K562 (cell line): Measurements from ENCODE around the gene FKBP15. TPM values are rescaled to one million over a fixed set of nuclear protein-coding genes. Genes with fewer than 3 reads are reported as not detected.
"Not testable (repeated sequence)": the region's sequence is repeated elsewhere in the genome, so short reads cannot be mapped to it uniquely, and the experiment has no call there.

ENCODE experiments used
- ATAC-seq: fragments of 200-7000 bp; cut with Tn5 transposase; 3 replicates; pipeline ENCODE4 v1.9.1; 2020; ENCODE audit warnings: moderate library complexity
- BruUV-seq: library from RNA; stranded (reverse); fragments of 400-500 nt; replicated peaks from 2 replicates; lab custom pipeline; 2021; lab: Mats Ljungman, UMichigan
- CTCF ChIA-PET: fragments of 300-600 bp; formaldehyde crosslinking; extraction: SDS; loops from one replicate; lab custom pipeline; 2021; ENCODE audit warnings: low intra/inter-chr PET ratio; lab: Yijun Ruan, JAX
- POLR2A ChIA-PET: fragments of 300-600, 350-650 bp; sonication (Branson Sonifier 250); formaldehyde crosslinking; extraction: SDS; loops from one replicate; lab custom pipeline; 2021; ENCODE audit warnings: antibody characterized with exemption, inconsistent platforms; lab: Yijun Ruan, JAX
- DNase-seq, 4 experiments: peaks; one replicate each; pipeline versions ENCODE4 v3.0.0 to v3.0.0-alpha.2; 2011 to 2018; ENCODE audit warnings: low spot score in 3 of 4, mixed read lengths in 3 of 4; ENCODE audit errors: extremely low read depth in 1 of 4
- FAIRE-seq: peaks from 2 replicates; lab custom pipeline; 2011; peaks lifted over from hg19 to GRCh38; lab: Jason Lieb, UNC
- H2AFZ ChIP-seq: 2 replicates; pipeline ENCODE4 v1.6.0; 2011; ENCODE audit warnings: low read depth, low read length, control low read depth, inconsistent platforms
- H3K27ac ChIP-seq: fragments of 200-600 bp; 3 replicates; pipeline ENCODE4 v1.8.0; 2011; ENCODE audit warnings: low read depth, mild to moderate bottlenecking, control low read depth, inconsistent platforms, low read length, moderate library complexity, mixed read lengths; ENCODE audit errors: extremely low read depth
- H3K27me3 ChIP-seq, 2 experiments: fragments of 300-600 bp in 1 of 2; 2 replicates in 1 of 2; 3 replicates in 1 of 2; pipeline versions ENCODE4 v1.6.0 to v1.8.0; 2011; ENCODE audit warnings: inconsistent platforms in 2 of 2, low read length in 2 of 2, mild to moderate bottlenecking in 1 of 2, mixed read lengths in 1 of 2, moderate library complexity in 1 of 2; ENCODE audit not compliant: control insufficient read depth in 2 of 2, insufficient read depth in 2 of 2
- H3K36me3 ChIP-seq: fragments of 300-600 bp; 3 replicates; pipeline ENCODE4 v1.8.0; 2011; ENCODE audit warnings: mild to moderate bottlenecking, low read length, inconsistent platforms; ENCODE audit not compliant: control insufficient read depth, insufficient read depth
- H3K4me1 ChIP-seq, 2 experiments: fragments of 200-600 bp in 1 of 2; replicated peaks in 1 of 2; 2 replicates in 1 of 2; 3 replicates in 1 of 2; pipeline versions ENCODE4 v1.5.1 to v1.8.0; 2011; ENCODE audit warnings: inconsistent platforms in 2 of 2, low read length in 2 of 2, mild to moderate bottlenecking in 1 of 2, mixed read lengths in 1 of 2, moderate library complexity in 1 of 2; ENCODE audit not compliant: control insufficient read depth in 2 of 2, insufficient read depth in 2 of 2
- H3K4me2 ChIP-seq: 2 replicates; pipeline ENCODE4 v1.6.1; 2011; ENCODE audit warnings: low read length, control low read depth, inconsistent platforms, mixed read lengths; ENCODE audit not compliant: insufficient read depth
- H3K4me3 ChIP-seq: fragments of 200-600 bp; sonication (generic), shearing (Covaris generic); 2 replicates; pipeline ENCODE4 v1.5.1; 2016; ENCODE audit warnings: control low read depth, inconsistent platforms
- H3K79me2 ChIP-seq: fragments of 200-600 bp; 3 replicates; pipeline ENCODE4 v1.8.0; 2011; ENCODE audit warnings: low read length, inconsistent platforms; ENCODE audit not compliant: control insufficient read depth, insufficient read depth
- H3K9ac ChIP-seq, 2 experiments: 2 replicates each; pipeline versions ENCODE4 v1.6.0 to v1.6.1; 2011; ENCODE audit warnings: low read depth in 2 of 2, low read length in 2 of 2, control low read depth in 1 of 2, inconsistent platforms in 1 of 2, mild to moderate bottlenecking in 1 of 2, mixed read lengths in 1 of 2; ENCODE audit not compliant: insufficient read depth in 1 of 2
- H3K9me1 ChIP-seq: one replicate; pipeline ENCODE4 v1.6.0; 2011; ENCODE audit warnings: inconsistent platforms, mild to moderate bottlenecking, low read length, moderate library complexity; ENCODE audit not compliant: control insufficient read depth, insufficient read depth
- H3K9me3 ChIP-seq: replicated peaks from 2 replicates; pipeline ENCODE4 v1.5.1; 2011; ENCODE audit warnings: low read depth, low read length, inconsistent platforms; ENCODE audit not compliant: control insufficient read depth, insufficient read depth
- H4K20me1 ChIP-seq: replicated peaks from 2 replicates; pipeline ENCODE4 v1.6.1; 2011; ENCODE audit warnings: low read length, inconsistent platforms, mixed read lengths; ENCODE audit not compliant: control insufficient read depth, insufficient read depth
- CGGBP1 ChIP-seq: fragments of 250-450 bp; sonication (Bioruptor Pico); IDR thresholded peaks from 2 replicates; pipeline ENCODE4 v1.9.0; 2021; ENCODE audit warnings: mild to moderate bottlenecking
- ELF2 ChIP-seq: fragments of 250-450 bp; sonication (Bioruptor Pico); IDR thresholded peaks from 2 replicates; pipeline ENCODE4 v1.5.0; 2021; ENCODE audit warnings: mild to moderate bottlenecking
- ERF ChIP-seq: fragments of 450-650 bp; formaldehyde crosslinking; IDR thresholded peaks from 2 replicates; pipeline ENCODE4 v1.4.0; 2020; ENCODE audit warnings: mild to moderate bottlenecking, mixed read lengths
- PKNOX1 ChIP-seq: fragments of 450-650 bp; IDR thresholded peaks from 2 replicates; pipeline ENCODE4 v1.6.1; 2016
- WGBS: fragments of 100-300 bp; shearing (Covaris generic); methylation state at CpG from one replicate; pipeline ENCODE4 v1.1.6; 2016; ENCODE audit warnings: low coverage, mixed read lengths; ENCODE audit not compliant: insufficient coverage; ENCODE audit errors: missing lambda C conversion rate; 5-methylcytosine and 5-hydroxymethylcytosine counted together
- in situ Hi-C: fragments of 300-500 bp; cut with MboI; formaldehyde crosslinking; loops from 4 replicates; pipeline ENCODE4 v1.15.0; 2018; ENCODE audit warnings: inconsistent platforms, mixed read lengths
- intact Hi-C: fragments of 100-400 bp; cut with micrococcal nuclease; formaldehyde crosslinking; loops from 2 replicates; pipeline ENCODE4 v1.14.2; 2022
- polyA plus RNA-seq, 8 experiments: library from polyadenylated mRNA; depleted of rRNA in 4 of 8; stranded (reverse) in 5 of 8; unstranded in 3 of 8; fragments of >200 nt; fragmentation: Nextera tagmentation in 2 of 8; fragmentation: Illumina TruSeq in 1 of 8; extraction: Ambion mirVana in 2 of 8; extraction: Trizol in 1 of 8; gene quantifications; 2 replicates each; pipeline versions ENCODE4 v1.2.1 to v1.2.3, GENCODE V29; 2011 to 2014; ENCODE audit warnings: inconsistent platforms in 1 of 8, missing spikeins in 1 of 8
- total RNA-seq, 7 experiments: library from RNA; depleted of rRNA in 6 of 7; stranded (reverse); fragments of >200 nt in 6 of 7; fragmentation: Illumina TruSeq in 2 of 7; extraction: Trizol in 2 of 7; gene quantifications; 2 replicates each; pipeline versions ENCODE4 v1.2.1 to v1.2.3, GENCODE V29; 2011 to 2021; ENCODE audit warnings: low replicate concordance in 1 of 7

Gene FKBP15
- total and polyA plus RNA-seq, 9 of the 15 experiments (the other 6 are each of a cell fraction or from before 2014, with no cell fraction given), result 8.7 to 38.0 (median 18.9) TPM

- no peak overlapping the region for H2AFZ ChIP-seq
- no peak overlapping the region for H3K4me2 ChIP-seq
- H3K9me1 ChIP-seq, result no peaks in the 10 kb centered on the region
- FAIRE-seq (no peak), DNase-seq (no peak), ATAC-seq (peak; percentile 53; the same call in 1 of the 3 replicates)
- CTCF ChIA-PET, result interaction anchor here (0.6 kb wide), 1 partner anchor 298 kb away, joined by 3 read pairs; no protein-coding TSS in a partner anchor
- POLR2A ChIA-PET, result interaction anchor here (0.9 kb wide), 1 partner anchor 13 kb away, joined by 3 read pairs; no protein-coding TSS in a partner anchor
- H3K36me3 ChIP-seq, result no peaks in the 10 kb centered on the region
- no TSS peak for BruUV-seq
- in situ Hi-C loops (no loop called here), intact Hi-C loops (no loop called here)
- no peaks in the 10 kb centered on the region for H3K79me2 ChIP-seq
- H4K20me1 ChIP-seq, result no peaks in the 10 kb centered on the region
- H3K9ac ChIP-seq, result no peak overlapping the region
- no peaks in the 10 kb centered on the region; the same call in 1 of the 2 replicates for H3K9me3 ChIP-seq
- WGBS, result 0% methylated on average over 5 of the region's 5 CpGs
- H3K27me3 ChIP-seq, result peaks cover 13 to 17% of the 10 kb centered on the region in 2 experiments; a peak in 3 of 5 replicates
- TF ChIP-seq ERF (CRISPR knock-in tag), result no peak
- 0 out of 2 replicates have a peak, but pooled peaks have one; percentile 7 for TF ChIP-seq PKNOX1
- no peak for TF ChIP-seq ELF2 (CRISPR knock-in tag)
- no peak for TF ChIP-seq CGGBP1 (CRISPR knock-in tag)
- no peaks in the 10 kb centered on the region for H3K4me1 ChIP-seq
- H3K4me3 ChIP-seq, result no peak overlapping the region
- H3K27ac ChIP-seq, result no peak overlapping the region
Observed at GRCh38 chr9:113143432-113144227, 77.4 kb downstream of the FKBP15 start.

GRCh38 chr9:113140896-113141295, 80.2 kb downstream of the FKBP15 start:
- ATAC-seq, H3K4me3 ChIP-seq, H3K79me2 ChIP-seq, CTCF ChIA-PET, H3K9me1 ChIP-seq, H3K4me1 ChIP-seq, DNase-seq, H3K9me3 ChIP-seq, intact Hi-C loops, H3K36me3 ChIP-seq, H3K4me2 ChIP-seq, H2AFZ ChIP-seq, POLR2A ChIA-PET, FAIRE-seq, in situ Hi-C loops, H3K27ac ChIP-seq, H4K20me1 ChIP-seq, H3K9ac ChIP-seq, BruUV-seq: not testable (repeated sequence)
- H3K27me3 ChIP-seq, result peaks cover 12 to 19% of the 10 kb centered on the region in 2 experiments; a peak in 3 of 5 replicates
- WGBS, result 3% methylated on average over 9 of the region's 9 CpGs
